Neural crest cell (in vitro differentiated cells): ENCODE results near the gene TP73. TPM values are rescaled to one million over a fixed set of nuclear protein-coding genes. Genes with fewer than 3 reads are reported as not detected.

ENCODE experiments used
- DNase-seq: peaks from one replicate; pipeline ENCODE4 v3.0.0; 2021; ENCODE audit warnings: low read depth, mixed read lengths, low spot score
- H3K27ac Mint-ChIP-seq: one replicate; pipeline ENCODE4 v1.8.0; 2021; ENCODE audit warnings: mild to moderate bottlenecking, mixed read lengths; ENCODE audit not compliant: unreplicated experiment
- H3K27me3 Mint-ChIP-seq: 2 replicates; pipeline ENCODE4 v1.8.0; 2021; ENCODE audit warnings: low read depth, mild to moderate bottlenecking, mixed read lengths
- H3K36me3 Mint-ChIP-seq: 2 replicates; pipeline ENCODE4 v1.8.0; 2021; ENCODE audit warnings: low read depth, mild to moderate bottlenecking, mixed read lengths
- H3K4me1 Mint-ChIP-seq: 2 replicates; pipeline ENCODE4 v1.8.0; 2021; ENCODE audit warnings: mixed read lengths
- H3K4me3 Mint-ChIP-seq: one replicate; pipeline ENCODE4 v1.8.0; 2021; ENCODE audit warnings: mild to moderate bottlenecking, mixed read lengths
- H3K9me3 Mint-ChIP-seq: 2 replicates; pipeline ENCODE4 v1.8.0; 2021; ENCODE audit warnings: mixed read lengths
- CTCF ChIP-seq: fragments of 200-600 bp; sonication (generic); conservative IDR thresholded peaks from 2 replicates; pipeline ENCODE4 v1.5.0; 2021; ENCODE audit warnings: antibody characterized with exemption, mild to moderate bottlenecking
- total RNA-seq: library from RNA; stranded (reverse); gene quantifications from 2 replicates; pipeline ENCODE4 v1.2.1, GENCODE V29; 2021

TP73 gene
- total RNA-seq, 1 donor from 2014 or later: 1.5 TPM

GRCh38 chr1:3636080-3636479 is 16.2 kb upstream of the TP73 start:
- Mint-ChIP-seq H3K9me3 (no peaks in the 10 kb centered on the region), H3K4me3 (no peak overlapping the region), H3K27me3 (no peaks in the 10 kb centered on the region), H3K36me3 (peaks cover 5% of the 10 kb centered on the region), H3K4me1 (no peaks in the 10 kb centered on the region), H3K27ac (no peak overlapping the region)
- DNase-seq: no peak
- TF ChIP-seq CTCF: no peak

- no peak overlapping the region for H3K27ac Mint-ChIP-seq
- H3K27me3 Mint-ChIP-seq: no peaks in the 10 kb centered on the region
- H3K4me1 Mint-ChIP-seq: no peaks in the 10 kb centered on the region
- no peaks in the 10 kb centered on the region for H3K9me3 Mint-ChIP-seq
- no peak for DNase-seq
- peaks cover 5% of the 10 kb centered on the region for H3K36me3 Mint-ChIP-seq
- H3K4me3 Mint-ChIP-seq: no peak overlapping the region
- TF ChIP-seq CTCF: no peak
Measured at GRCh38 chr1:3636531-3636930, 15.8 kb upstream of the TP73 start.

- H3K4me3 Mint-ChIP-seq: no peak overlapping the region
- H3K27me3 Mint-ChIP-seq: no peaks in the 10 kb centered on the region
- no peaks in the 10 kb centered on the region for H3K4me1 Mint-ChIP-seq
- no peaks in the 10 kb centered on the region for H3K9me3 Mint-ChIP-seq
- no peak for DNase-seq
- H3K36me3 Mint-ChIP-seq: peaks cover 5% of the 10 kb centered on the region
- no peak for TF ChIP-seq CTCF
- no peak overlapping the region for H3K27ac Mint-ChIP-seq
Measured at GRCh38 chr1:3638027-3638426, 14.3 kb upstream of the TP73 start.

- no peaks in the 10 kb centered on the region for H3K27me3 Mint-ChIP-seq
- no peak for TF ChIP-seq CTCF
- H3K36me3 Mint-ChIP-seq: peaks cover 5% of the 10 kb centered on the region
Measured at GRCh38 chr1:3638676-3639075, 13.6 kb upstream of the TP73 start.

GRCh38 chr1:3639397-3639911 is 12.9 kb upstream of the TP73 start:
- DNase-seq: no peak
- no peak overlapping the region for H3K4me3 Mint-ChIP-seq
- no peaks in the 10 kb centered on the region for H3K4me1 Mint-ChIP-seq
- no peak for TF ChIP-seq CTCF
- no peak overlapping the region for H3K27ac Mint-ChIP-seq
- H3K36me3 Mint-ChIP-seq: peaks cover 5% of the 10 kb centered on the region
- H3K9me3 Mint-ChIP-seq: no peaks in the 10 kb centered on the region
- no peaks in the 10 kb centered on the region for H3K27me3 Mint-ChIP-seq

More at GRCh38 chr1:3638676-3639075, 13.6 kb upstream of the TP73 start:
- Mint-ChIP-seq H3K27ac (no peak overlapping the region), H3K4me3 (no peak overlapping the region), H3K4me1 (no peaks in the 10 kb centered on the region), H3K9me3 (no peaks in the 10 kb centered on the region)
- no peak for DNase-seq
